ENCODE measurements around the gene MRC1.

DNA sequence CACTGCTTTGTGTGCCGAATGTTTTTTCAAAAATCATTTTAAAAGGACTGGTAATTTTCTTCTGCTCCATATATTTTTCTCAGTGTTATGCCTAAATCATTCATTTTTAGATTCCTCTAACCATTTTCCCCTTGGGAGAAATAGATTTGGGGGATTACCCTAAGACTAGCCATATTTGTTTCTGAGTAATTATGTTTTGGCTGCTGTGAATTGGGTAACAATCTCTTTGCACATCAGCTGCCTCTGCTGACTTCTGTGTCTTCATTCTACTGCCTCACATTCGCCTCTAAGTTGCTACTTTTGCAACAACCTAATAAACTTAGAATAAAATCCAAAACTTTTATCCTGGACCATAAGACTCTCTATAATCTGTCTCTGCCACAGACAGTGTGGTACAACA lies 18.5 kb upstream of the MRC1 start:
- TF ChIP-seq, protein P1, sequence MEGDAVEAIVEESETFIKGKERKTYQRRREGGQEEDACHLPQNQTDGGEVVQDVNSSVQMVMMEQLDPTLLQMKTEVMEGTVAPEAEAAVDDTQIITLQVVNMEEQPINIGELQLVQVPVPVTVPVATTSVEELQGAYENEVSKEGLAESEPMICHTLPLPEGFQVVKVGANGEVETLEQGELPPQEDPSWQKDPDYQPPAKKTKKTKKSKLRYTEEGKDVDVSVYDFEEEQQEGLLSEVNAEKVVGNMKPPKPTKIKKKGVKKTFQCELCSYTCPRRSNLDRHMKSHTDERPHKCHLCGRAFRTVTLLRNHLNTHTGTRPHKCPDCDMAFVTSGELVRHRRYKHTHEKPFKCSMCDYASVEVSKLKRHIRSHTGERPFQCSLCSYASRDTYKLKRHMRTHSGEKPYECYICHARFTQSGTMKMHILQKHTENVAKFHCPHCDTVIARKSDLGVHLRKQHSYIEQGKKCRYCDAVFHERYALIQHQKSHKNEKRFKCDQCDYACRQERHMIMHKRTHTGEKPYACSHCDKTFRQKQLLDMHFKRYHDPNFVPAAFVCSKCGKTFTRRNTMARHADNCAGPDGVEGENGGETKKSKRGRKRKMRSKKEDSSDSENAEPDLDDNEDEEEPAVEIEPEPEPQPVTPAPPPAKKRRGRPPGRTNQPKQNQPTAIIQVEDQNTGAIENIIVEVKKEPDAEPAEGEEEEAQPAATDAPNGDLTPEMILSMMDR (IDR thresholded peaks at IDR 0.05; ENCODE audit: control extremely low read depth in 1 of 3, insufficient read depth in 1 of 3, low read depth in 1 of 3, low read length in 3 of 3), result no peak
- TF ChIP-seq POLR2AphosphoS5 (IDR thresholded peaks at IDR 0.05; ENCODE audit: low read depth, low read length) (no peak), EP300 (IDR thresholded peaks at IDR 0.05; ENCODE audit: borderline replicate concordance in 1 of 2, low read depth in 2 of 2, low read length in 2 of 2) (no peak)
